Brain pericyte (primary cell): ENCODE results near the gene SARM1.

ENCODE experiments used
- DNase-seq: peaks from one replicate; pipeline ENCODE4 v3.0.0-alpha.2; 2012; ENCODE audit warnings: low read depth, low spot score

Gene SARM1

GRCh38 chr17:28395426-28395825 lies 23.9 kb downstream of the SARM1 start:
- DNase-seq = no peak

DNA sequence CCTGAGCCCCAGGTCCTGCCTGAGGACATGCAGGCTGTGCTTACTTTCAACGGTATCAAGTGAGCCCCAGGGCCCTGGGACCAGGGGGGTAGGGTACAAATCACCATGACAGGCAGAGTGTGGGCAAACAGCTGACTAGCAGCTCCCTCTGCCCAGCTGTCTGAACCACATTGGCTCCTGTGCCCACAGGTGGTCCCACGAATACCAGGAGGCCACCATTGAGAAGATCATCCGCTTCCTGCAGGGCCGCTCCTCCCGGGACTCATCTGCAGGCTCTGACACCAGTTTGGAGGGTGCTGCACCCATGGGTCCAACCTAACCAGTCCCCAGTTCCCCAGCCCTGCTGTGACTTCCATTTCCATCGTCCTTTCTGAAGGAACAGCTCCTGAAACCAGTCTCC lies 24.5 kb downstream of the SARM1 start:
- no peak for DNase-seq

DNA sequence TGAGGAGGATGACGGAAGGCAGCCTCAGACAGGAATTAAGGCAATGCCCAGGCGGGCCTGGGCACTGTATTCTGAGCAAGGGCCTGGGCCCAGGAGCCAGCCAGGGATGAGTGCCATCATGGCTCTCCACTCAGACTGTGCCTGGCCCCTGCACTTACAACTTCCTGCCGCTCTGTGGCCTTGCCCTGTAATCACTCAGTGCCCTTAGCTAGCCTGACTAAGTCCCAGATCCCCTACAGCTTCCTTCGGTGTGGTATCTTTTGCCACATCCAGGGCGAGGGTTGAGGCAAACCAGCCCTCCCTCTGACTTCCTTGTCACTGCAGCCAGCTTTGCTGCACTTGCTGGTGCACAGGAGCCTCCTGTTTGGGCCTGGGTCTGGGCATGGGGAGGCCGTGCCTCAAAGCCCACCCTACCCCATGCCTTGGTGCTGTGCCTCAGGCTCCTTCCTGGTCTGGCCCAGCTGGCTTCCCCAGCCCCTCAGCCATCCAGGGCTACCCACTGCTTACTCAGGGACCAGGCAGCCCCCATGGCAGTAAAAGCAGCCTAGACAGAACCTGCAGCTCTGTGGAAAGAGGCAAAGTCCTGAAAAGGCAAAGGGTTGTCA lies 25.2 kb downstream of the SARM1 start:
- DNase-seq = no peak

GRCh38 chr17:28397275-28397674 lies 25.8 kb downstream of the SARM1 start:
- no peak for DNase-seq

GRCh38 chr17:28397687-28398279 lies 26.3 kb downstream of the SARM1 start:
- DNase-seq = no peak

DNA sequence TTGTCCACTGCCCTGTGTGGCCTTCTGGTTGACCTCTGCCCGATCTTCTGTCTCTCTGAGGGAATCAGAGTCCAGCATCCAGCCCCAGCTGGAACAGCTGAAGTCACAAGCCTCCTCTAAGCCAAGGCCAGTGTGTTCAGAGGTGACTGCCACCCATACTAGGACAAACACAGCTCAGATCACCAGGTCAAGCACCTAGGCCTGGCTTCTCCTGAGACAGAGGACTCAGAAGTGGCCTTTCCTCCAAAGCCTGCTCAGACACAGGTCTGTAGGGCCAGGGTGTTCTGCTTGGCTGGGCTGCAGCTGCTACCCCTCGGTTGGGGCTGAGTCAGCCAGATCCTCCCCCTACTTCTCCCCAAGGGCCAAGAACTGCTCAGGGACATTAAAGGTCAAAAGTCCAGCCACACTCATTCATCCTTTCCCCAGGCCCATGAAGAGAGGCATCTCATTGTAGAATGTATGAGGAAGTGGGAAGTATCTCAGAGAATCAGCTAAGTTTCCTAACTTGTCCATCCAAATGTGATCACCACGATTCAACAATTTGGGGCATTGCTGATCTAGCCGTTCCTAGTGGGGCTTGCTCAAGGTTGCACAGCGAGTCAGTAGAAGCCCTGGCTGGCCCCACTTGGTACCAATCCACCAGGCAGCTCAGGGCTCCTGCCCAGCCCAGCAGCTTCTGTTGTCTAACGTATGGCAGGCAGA lies 26.9 kb downstream of the SARM1 start:
- DNase-seq = no peak

DNA sequence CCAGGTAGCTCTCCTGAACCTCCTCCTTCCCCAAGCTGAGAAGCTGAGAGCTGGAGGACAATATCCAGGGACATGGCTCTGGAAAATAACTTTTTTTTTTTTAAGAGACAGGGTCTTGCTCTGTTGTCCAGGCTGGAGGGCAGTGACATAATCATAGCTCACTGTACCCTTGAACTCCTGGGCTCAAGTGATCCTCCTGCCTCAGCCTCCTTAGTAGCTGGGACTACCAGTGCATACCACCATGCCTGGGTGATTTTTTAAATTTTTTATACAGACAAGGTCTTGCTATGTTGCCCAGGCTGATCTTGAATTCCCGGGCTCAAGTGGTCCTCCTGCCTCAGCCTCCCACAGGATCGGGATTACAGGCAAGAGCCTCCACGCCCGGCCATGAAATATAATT lies 28.3 kb downstream of the SARM1 start:
- DNase-seq = no peak

GRCh38 chr17:28402224-28402630 lies 30.7 kb downstream of the SARM1 start:
- no peak for DNase-seq

- DNase-seq = no peak
These were observed 31.4 kb downstream of the SARM1 start for GRCh38 chr17:28402844-28403243.

DNA sequence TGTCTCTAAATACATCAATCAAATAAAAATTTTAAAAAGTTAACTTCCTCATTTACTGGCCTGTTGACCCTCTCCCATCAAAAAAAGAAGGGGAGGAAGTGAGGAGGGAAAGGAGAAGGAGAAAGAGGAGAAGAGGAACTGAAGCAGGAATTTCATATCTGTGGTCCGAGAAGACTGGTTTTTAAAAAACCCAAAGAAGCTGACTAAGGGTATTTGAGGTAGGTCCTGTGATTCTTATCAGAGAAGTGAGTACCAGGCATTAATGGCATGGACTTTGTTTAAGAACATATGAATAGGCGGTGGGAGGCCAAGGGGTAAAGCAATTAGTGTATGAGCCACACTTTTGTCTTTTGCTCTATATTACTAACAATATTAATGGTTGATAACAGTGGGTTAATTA lies 32.5 kb downstream of the SARM1 start:
- DNase-seq = no peak

GRCh38 chr17:28404461-28404811 lies 32.9 kb downstream of the SARM1 start:
- DNase-seq = no peak

DNA sequence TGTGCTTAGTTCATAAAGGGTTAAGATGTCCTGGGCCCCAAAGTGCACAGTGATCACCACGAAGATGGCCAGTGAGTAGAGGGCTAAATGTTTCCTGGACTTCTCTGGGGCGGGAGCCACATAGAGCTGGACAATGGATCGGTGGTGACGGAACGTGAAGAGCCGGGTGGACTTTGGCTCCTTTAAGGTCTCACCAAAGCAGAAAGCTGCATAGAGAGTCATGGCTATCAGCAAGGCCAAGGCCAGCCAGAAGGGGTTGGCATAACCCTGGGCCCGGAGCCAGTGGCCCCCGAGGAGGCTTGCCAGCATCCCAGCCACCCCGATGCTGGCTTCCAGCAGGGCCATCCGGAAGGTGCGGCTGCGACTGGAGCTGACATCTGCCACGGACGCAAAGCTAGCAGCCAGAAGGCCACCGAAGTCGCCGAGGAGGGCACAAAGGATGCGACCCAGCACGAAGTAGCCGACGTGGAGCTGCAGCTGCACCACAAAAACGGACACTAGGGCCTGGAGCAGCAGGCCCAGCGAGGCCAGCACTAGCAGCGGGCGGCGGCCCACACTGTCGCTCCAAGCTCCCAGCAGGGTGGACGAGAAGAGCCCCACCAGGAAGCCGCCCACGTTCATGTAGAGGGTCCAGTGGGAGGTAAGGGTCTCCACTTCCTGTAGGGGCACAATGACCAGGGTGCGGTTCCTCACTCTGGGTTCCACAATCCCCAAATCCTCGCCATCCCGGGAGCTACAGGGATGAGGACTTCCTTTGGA lies 33.5 kb downstream of the SARM1 start:
- no peak for DNase-seq

DNA sequence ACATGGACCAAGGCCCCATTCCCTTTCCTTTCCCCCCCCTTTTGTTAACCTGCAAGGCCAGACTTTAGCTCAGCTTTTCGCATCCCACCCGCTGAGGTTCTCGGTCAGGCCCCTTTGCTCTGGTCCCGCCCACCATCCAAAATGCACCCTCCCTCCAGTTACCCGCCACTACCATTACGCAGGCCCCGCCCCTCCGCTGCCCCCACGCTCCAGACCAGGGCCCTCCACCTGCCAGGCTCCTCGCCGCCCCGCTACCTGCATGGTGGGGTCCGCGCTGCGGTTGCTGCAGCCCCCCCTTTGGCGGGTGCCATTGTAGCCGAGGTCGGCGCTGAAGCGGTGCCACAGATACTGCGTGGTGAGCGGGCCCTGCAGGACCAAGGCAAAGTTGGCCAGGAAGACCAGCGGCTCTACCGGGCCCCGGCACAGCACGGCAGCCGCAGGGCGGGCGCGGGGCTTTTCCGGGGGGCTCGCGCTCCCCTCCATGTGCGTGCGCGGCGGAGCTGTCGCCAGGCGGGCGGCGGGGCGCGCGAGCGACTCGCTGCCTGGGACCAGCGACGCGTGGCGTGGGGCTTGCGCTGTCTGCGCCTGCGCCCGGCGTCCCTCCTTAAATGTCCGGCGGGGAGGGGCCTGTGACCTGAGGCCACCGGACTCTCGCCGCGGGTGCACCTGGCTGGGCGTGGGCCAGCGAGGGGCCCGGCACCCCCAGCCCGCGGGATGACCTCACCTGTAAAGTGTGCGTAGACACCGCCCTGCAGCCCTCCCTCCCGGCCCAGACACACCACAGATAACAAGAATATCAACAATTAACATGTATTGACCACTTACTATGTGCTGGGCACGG lies 34.4 kb downstream of the SARM1 start, which contains the start of gene SLC46A1:
Gene SLC46A1, minus strand, starts transcription at position 581 of the 841 bp plus-strand sequence. Its CDS starts 98 bp downstream, at position 483.
- no peak for DNase-seq

GRCh38 chr17:28406473-28406814 lies 35.0 kb downstream of the SARM1 start:
- no peak for DNase-seq

- DNase-seq = no peak
These were observed 35.9 kb downstream of the SARM1 start for GRCh38 chr17:28407130-28407973.

GRCh38 chr17:28407974-28408306 lies 36.4 kb downstream of the SARM1 start:
- no peak for DNase-seq

- DNase-seq = no peak
These were observed 40.6 kb downstream of the SARM1 start for GRCh38 chr17:28412099-28412498.

GRCh38 chr17:28413804-28414203 lies 42.3 kb downstream of the SARM1 start:
- DNase-seq = no peak

GRCh38 chr17:28415886-28416285 lies 44.4 kb downstream of the SARM1 start:
- no peak for DNase-seq

- DNase-seq = no peak
These were observed 45.3 kb downstream of the SARM1 start for GRCh38 chr17:28416703-28417311.
